GM04504 (cell line): ENCODE results near the gene SH2D3A.
"Not testable (repeated sequence)": the region's sequence is repeated elsewhere in the genome, so short reads cannot be mapped to it uniquely, and the experiment has no call there.

Experiments
- DNase-seq: peaks from one replicate; pipeline ENCODE4 v3.0.0-alpha.2; 2012; ENCODE audit warnings: low read depth

The SH2D3A gene

DNA sequence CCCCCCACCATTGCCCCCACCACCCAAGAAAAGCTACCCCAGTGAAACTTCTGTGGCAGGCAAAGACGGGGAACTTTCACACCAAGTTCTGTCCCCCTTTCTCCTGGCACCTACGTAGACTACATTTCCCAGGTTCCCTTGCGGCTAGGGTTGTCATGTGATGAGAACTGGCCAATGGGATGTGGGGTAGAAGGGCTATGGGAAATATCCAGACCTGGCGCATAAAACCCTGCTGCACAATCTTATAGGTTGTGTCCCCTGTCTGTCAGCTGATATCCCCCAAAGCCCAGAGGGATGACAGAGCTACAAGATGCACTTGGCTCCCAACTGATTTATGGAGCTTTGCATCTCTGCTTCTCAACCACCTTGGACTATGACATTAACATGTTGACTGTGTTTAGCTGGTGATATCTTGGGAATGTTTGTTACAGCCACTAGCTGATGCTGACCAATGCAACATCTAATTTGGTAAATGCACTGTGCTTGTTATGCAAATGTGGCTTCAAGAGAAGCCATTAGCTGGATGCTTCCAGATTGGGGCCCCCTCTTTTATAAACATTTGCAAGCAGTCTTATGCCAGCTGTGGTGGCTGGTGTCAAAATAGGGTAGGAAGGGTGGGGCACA is 6.1 kb downstream of the SH2D3A start:
- no peak for DNase-seq

DNA sequence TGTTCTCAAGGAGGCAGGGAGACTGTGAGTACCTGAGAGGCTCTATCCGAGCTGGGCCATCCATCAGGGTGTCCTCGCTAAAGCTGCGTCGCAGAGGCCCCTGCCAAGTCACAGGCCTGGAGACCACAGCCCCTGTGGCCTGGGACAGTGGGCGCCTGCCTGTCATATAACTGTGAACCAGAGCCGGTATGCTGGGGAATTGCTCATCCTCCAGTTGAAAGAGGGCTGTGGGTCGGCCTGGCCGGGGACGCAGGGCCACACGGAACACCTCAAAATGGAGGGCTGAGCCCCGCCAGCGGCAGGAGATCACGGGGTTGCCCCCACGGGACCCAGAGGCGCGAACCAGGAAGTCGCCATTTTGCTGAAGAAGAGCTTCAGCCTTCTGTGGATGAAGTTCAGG is 6.6 kb downstream of the SH2D3A start:
- no peak for DNase-seq

DNA sequence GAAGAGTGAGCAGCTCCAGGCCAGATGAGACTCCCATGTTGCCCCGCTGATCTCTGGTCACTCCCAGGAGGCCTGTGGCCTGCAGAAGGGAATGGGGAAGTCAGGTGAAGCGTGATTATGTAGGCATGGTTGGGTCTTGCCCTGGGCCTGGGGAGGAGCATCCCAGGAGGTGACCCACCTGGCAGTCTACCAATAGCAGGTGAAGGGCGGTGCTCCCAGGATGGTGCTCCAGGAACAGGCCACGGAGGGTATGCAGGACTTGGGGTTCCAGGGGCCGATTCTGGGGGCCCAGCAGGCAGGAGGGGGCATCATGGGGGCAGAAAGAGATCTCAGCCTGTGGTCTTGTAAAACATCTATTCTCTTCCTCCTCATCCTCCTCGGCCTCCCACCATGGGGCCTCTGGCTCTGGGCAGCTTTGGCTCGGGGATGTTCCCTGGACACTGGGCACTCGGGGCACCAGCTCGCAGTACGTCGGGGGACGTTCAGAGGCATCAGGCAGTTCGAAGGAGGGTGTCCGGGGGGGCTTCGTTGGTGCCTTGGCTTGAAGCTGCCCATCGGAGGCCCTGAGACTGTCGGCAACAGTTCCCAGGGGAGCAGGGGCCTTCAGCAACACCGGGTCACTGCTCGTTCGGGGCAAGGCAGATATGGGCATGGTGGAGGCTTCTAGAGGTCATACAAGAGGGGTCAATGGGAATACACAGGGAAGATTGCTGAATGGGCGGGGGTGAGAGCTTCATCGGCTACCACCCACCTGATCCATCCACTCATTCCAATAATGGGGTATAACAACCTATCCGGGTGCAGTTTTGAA is 12.4 kb downstream of the SH2D3A start:
- DNase-seq = no peak

DNA sequence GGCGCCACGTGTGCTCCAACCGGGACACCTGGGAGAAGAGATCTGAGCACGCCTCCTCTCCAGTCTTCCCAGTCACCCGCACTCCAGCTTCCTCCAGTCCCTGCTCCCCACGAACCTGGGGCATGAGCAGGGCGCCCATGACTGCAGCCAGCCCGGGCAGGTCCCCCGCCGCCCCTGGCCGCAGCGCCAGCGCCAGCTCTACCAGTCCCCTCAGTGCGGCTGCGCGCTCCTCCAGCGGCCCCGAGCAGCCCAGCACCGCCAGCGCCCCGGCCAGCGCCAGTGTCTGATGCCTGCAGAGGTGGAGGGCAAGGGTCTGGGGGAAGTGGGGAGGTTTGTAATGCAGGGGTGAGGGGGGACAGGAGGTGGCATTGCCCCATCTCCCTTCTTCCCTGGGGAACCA is 13.1 kb downstream of the SH2D3A start:
- DNase-seq = no peak

DNA sequence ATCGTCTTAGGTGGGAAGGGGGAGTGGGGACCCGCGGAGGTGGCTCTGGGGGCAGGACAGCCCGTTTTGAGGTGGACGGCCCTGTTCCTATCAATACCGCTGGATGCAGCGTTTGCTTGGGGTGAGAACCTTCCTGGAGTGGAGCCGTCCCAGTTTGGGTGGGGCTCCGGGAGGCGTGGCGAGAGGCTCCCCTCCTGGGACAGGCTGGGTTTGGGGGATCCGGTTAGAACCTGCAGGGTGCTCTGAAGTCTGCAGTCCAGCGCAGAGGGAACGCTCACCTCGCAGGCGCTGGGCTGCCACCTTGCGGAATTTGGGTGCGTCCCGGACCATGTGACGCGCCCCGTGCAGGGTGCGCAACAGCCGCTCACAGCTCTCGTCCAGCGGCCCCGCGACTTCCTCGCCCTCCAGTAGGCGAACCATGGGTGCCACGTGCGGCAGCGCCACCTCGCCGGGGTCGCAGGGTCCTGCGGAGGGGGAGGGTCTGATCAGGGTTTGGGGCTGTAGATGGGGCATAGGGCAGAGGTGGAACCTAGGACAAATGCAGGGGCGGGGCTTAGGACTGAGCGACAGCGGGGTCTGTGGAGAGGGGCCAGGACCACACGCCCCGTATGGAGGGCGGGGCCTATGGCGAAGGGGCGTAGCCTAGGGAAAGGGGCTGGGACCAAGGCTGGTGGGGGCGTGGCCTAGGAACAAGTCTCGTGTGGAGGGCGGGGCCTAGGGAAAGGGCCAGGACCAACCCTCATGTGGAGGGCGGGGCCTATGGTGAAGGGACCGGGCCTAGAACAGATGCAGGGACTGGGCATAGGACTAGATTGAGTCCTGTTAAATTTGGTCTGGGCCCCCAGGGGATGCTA is 13.8 kb downstream of the SH2D3A start:
- DNase-seq = peak; percentile 20

DNA sequence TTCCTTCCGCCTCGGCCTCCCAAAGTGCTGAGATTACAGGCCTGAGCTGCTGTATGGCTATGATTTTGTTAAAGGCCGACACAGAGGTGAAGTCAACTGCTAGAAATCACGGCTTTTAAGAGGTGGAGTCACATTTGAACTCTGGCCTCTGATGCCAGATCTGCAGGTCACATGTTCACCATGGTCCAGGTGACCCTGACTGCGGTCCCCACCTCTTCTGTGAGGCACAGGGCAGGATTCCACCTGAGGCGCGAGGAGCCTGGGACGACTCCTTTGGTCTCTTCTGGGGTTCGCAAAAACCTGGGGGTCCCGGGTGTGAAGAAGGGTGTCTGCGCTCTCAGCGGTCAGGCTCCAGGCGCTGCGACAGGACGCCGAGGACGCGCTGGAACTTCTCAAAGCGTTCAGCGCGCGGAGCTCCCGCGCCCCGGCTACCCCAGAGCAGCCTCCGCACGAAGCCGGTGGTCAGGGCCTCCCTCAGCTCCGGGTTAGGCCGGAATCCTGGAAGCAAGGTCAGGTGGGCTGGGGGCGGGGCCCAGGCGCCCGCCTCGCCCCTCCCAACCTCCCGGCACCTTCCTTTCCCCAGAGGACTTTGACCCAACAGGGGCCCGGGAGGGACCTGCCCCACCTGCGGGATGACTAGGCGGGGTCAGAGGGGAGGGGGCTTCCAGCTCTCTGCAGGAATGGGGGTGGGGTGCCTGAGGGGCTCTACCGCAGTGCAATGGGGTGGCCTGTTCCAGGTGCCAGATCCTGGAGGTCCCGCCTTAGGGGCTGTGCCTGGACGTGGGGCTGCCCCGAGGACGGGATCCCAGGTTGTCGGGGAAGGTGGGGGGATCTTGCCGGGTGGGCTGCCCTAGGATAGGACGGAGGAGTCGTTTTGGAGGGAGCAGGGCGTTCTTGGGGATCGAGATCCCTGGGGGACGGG is 14.7 kb downstream of the SH2D3A start:
- DNase-seq = no peak

DNA sequence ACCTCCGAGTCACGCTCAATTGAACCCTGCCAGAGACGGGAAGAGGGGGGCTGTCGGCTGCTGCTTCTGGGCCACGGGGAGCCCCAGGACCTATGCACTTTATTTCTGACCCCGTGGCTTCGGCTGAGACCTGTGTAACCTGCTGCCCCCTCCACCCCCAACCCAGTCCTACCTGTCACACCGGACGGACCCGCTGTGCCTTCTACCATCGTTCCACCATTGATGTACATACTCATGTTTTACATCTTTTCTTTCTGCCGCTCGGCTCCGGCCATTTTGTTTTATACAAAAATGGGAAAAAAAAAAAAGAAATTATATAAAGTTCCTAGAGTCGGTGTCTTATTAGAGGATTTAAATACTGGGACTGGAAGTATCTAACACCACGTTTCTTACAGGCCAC is 16.0 kb downstream of the SH2D3A start:
- DNase-seq = no peak

DNA sequence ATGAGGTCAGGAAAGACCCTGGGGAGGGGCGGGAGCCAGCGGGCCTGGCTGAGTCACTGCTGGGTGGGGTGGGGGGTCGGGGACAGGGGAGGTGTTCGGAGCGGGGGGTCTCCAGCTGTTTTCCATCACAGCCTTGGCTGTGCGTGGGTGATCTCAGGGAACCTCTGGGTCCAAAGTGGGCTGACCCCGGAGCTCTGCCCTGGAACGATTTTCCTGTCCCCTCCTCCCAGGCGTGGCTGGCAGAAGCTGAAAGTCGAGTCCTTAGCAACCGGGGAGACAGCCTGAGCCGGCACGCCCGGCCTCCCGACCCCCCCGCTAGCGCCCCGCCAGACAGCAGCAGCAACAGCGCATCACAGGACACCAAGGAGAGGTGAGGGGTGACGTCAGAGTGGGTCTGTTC is 17.2 kb downstream of the SH2D3A start:
- DNase-seq = no peak

DNA sequence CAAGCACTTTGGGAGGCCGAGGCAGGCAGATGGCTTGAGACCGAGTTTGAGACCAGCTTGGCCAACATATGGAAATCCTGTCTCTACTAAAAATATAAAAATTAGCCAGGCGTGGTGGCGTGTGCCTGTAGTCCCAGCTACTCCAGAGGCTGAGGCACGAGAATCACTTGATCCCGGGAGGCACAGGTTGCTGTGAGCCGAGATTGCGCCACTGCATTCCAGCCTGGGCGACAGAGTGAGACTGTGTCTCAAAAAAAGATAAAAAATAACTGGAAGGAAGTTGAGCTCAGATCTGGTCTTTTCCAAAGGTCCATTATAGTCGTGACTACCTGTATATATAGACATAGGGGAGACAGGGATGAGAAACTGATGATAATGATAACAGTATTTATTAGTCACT is 18.7 kb downstream of the SH2D3A start:
- DNase-seq = not testable (repeated sequence)

DNA sequence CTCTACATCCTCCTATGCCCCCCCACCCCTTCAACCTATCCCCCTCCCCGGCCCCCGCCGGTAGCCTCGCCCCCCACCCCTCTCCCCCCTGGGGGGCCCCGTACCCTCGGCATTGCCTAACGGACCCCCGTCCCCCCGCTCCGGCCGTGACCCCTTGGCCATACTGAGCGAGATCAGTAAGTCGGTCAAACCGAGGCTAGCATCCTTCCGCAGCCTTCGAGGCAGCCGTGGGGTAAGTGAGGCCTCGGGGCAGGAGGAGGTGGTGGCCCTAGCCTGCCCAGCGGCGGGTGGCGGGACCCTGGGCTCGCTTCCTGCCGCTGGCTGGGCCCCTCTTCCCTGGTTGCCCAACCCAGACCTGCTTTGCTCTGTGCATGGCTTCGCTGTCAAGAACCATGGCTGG is 21.3 kb downstream of the SH2D3A start:
- no peak for DNase-seq

DNA sequence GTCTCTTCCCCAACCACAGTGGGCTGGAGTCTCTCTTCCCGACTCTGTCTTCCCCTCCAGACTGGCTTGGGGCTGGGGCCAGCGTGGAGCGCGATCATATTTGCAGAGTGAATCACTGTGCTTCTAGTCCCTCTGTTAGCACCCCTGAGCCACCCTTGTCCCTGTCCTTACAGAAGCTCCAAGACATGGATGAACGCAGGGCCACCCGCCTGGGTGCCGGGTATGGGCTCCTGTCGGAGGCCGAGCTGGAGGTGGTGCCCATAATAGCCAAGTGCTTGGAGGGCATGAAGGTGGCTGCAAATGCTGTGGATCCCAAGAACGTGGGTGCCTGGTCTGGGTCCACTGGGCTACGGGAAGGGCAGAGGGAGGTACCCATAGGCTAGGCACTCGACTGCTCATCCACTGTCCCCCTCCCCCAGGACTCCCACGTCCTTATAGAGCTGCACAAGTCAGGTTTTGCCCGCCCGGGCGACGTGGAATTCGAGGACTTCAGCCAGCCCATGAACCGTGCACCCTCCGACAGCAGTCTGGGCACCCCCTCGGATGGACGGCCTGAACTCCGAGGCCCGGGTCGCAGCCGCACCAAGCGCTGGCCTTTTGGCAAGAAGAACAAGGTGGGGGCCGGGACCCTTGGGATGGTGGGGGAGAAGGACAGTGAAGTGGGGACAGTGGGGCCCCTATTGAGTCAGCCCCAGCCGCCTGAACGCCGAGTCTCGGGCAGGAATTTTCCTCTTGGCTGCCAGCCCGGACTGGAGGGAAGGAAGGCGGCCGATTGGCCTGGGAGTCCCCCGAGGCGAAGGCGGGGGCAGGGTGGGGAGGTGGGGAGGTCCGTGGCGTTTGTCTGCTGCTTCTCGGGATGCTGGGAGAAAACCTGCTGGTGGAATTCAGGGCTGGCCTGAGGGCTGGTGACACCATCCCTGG is 22.6 kb downstream of the SH2D3A start:
- DNase-seq = peak; percentile 64

DNA sequence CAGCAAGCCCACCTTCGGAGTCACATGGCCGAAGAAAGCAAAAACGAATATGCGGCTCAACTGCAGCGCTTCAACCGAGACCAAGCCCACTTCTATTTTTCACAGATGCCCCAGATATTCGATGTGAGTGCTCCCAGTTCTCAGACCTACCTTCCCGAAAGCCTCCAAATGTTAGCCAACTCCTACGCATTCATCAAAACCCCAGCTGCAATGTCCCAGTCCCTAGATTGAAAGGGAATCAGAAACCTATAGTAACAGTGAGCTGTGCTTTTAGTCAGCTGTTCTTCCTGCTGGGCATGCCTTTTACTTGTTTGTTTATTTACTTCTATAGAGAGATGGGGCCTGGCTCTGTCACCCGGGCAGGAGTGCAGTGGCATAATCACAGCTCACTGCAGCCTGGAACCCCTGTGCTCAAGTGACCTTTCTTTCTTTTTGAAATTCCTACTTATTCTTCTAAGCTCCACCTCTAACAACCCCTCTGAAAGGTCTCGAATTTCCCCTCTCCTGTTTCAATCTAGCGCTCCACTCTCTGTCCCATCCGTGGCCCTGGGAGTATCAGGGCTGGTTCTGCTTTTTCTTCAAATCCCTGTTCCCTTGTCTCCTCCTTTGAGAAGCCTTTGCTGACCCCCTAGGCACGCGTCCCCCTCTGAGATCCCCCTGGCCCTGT is 23.4 kb downstream of the SH2D3A start:
- no peak for DNase-seq

DNA sequence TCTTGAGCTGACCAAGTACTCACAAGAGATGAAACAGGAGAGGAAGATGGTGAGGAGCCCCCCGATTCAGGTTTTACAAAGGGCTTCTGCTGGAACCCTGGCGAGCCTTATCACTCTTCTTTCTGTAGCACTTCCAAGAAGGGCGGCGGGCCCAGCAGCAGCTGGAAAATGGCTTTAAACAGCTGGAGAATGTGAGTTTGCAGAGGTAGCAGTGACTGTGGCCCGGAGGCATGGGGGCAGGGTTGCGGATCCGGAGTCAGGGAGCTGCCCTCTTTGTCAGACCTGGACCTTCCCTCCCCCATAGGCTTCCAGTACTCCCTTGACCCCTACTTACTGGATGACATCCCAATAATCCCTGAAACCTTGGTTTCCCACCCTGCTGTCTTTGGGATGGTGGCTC is 24.2 kb downstream of the SH2D3A start:
- DNase-seq = no peak

DNA sequence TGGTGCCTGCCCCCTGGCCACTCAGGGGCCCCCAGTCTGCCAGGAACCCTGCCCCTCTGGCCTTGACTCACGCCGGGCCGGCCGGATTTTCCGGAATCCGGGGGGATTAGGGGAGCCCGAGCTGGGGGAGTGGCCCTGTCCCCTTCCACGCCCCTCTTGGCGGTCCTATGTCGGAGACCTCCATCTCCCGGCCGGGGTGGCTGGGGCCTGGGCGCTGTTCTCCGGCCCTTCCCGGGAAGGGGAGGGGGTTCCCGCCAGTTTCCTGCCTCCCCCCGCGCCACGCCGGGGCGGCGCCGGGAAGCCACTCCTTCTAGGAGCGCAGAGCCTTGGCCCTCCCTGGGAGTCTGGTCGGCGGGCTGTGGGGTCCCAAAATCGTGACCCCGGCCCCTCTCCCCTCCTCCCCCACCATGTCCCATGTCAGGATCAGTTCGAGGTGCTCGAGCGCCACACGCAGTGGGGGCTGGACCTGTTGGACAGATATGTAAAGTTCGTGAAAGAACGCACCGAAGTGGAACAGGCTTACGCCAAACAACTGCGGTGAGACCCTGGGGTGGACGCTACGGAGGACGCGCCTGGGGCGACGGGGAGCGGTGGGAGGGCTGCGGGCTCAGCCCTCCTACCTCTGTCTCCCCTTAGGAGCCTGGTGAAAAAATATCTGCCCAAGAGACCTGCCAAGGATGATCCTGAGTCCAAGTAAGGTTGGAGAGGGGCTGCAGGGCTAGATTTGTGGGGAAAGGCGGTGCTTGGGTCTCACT is 26.5 kb downstream of the SH2D3A start:
- no peak for DNase-seq

DNA sequence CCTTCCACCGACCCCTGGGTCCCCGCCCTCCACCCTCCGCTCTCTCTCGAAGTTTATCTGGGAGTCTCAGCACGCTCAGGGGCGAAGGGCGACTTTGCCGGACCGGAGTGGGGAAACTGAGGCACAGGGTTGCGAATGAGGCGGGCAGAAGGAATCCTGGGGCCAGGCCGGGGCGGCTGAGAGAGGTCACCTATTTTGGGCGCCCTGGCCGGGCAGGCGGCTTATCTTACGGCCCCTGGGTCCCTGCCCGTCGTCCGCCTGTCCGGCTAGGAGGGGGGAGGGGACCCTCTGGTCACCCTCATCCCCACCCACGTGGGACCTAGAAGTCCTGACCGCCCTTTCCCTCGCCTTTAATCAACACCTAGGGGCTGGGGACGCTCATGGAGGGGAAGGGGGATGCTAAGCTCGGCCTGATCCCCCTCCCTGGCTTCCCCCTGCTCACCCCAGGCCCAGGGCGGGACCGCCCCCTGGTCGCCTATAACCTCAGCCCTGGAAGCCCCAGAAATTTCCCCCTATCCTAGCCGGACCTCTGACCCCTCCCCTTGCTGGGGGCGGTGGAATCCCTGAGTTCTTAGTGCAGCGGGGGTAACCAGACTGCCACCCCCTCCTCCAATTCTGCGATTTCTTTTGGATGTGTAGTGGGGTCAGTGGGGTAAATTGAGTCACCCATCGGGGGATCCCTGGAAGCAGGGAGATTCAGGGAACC is 27.2 kb downstream of the SH2D3A start:
- no peak for DNase-seq

DNA sequence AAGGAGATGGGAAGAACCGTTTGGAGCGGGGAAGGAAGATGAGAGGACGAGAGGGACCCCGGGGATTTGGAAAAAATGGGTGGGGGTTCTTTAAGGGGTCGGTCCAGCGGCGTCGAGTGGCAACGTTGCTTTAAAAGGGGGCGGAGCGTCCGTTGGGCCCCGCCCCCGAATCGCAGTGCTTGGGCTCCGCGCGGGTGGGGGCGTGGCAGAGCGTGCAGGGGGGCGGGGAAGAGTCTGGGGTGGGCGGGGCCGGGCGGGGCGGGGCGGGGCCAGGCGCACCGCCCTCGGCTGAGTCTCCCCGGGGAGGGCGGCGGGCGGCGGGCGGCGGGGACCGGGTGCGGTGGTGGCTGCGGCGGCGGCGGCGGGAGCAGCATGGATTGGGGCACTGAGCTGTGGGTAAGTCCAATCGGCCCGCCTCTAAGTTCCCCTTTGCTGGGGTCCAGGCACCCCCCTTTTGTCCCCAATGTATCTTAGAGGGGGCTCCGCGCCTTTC is 27.8 kb downstream of the SH2D3A start, which contains the start of gene TRIP10:
TSS of gene TRIP10 (plus strand) at position 291 of the 493 bp plus-strand sequence. CDS start at position 373, 82 bp downstream.
- DNase-seq = peak; percentile 53

DNA sequence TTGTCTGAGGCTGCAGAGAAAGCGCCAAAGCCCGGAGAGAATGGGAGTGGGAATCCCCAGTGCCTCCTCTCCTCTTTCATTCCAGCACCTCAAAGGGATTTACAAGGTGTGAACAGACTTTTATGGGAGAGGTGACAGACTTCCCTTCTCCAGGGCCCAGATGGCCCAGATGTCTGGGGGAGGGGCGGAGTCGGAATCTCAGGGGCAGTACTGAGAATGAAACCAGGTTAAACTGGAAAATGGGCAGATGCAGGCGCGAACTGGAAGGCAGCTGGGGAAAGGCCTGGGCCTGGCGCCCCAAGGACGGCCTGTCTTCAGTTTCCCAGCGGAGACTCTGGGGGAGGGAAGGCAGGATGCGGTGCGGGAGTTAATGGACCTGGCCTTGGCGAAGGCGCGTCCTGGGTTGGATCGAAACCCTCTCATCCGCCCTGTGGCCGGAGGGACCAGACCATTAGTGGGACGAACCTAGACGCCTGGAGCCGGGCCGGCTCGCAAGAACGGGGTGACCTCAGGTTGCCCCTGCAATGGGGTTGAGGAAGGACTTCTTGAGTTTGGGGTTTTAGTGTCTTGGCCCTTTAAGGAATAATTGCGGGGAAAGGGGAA is 28.3 kb downstream of the SH2D3A start:
- no peak for DNase-seq
